T follicular helper cell (primary cell): Measurements from ENCODE around the gene UVRAG.

ENCODE experiments used
- DNase-seq: peaks from one replicate; pipeline ENCODE4 v3.0.0-alpha.2; 2020; ENCODE audit warnings: low read depth

UVRAG gene

GRCh38 chr11:76166314-76166713, 351.3 kb downstream of the UVRAG start:
- no peak for DNase-seq

GRCh38 chr11:76167590-76167989, 352.6 kb downstream of the UVRAG start:
- DNase-seq, result no peak

GRCh38 chr11:76169473-76169896, 354.5 kb downstream of the UVRAG start:
- DNase-seq, result no peak

- DNase-seq, result no peak
Observed at GRCh38 chr11:76170468-76170867, 355.5 kb downstream of the UVRAG start.

GRCh38 chr11:76172583-76172982, 357.6 kb downstream of the UVRAG start:
- DNase-seq, result no peak

GRCh38 chr11:76173663-76174062, 358.7 kb downstream of the UVRAG start:
- DNase-seq, result no peak

GRCh38 chr11:76174330-76174729, 359.3 kb downstream of the UVRAG start:
- DNase-seq, result no peak

GRCh38 chr11:76175783-76176182, 360.8 kb downstream of the UVRAG start:
- DNase-seq, result no peak

- DNase-seq, result no peak
Observed at GRCh38 chr11:76176463-76176862, 361.5 kb downstream of the UVRAG start.

- DNase-seq, result no peak
Observed at GRCh38 chr11:76177250-76177686, 362.3 kb downstream of the UVRAG start.

GRCh38 chr11:76179147-76179546, 364.1 kb downstream of the UVRAG start:
- no peak for DNase-seq

GRCh38 chr11:76181371-76181770, 366.4 kb downstream of the UVRAG start:
- DNase-seq, result no peak

- no peak for DNase-seq
Observed at GRCh38 chr11:76184551-76184993, 369.6 kb downstream of the UVRAG start.

- DNase-seq, result no peak
Observed at GRCh38 chr11:76185511-76185910, 370.5 kb downstream of the UVRAG start.

- no peak for DNase-seq
Observed at GRCh38 chr11:76185931-76186401, 371.0 kb downstream of the UVRAG start.

GRCh38 chr11:76186776-76187279, 371.8 kb downstream of the UVRAG start:
- no peak for DNase-seq

- DNase-seq, result no peak
Observed at GRCh38 chr11:76188873-76189272, 373.9 kb downstream of the UVRAG start.

GRCh38 chr11:76189682-76190081, 374.7 kb downstream of the UVRAG start:
- no peak for DNase-seq

GRCh38 chr11:76190376-76190775, 375.4 kb downstream of the UVRAG start:
- DNase-seq, result no peak
